IPS-NIHi7 (cell line): ENCODE results near the gene RPL7L1.

Experiments
- DNase-seq: peaks from one replicate; pipeline ENCODE4 v3.0.0; 2012; ENCODE audit warnings: mixed read lengths; ENCODE audit errors: extremely low spot score

The RPL7L1 gene

DNA sequence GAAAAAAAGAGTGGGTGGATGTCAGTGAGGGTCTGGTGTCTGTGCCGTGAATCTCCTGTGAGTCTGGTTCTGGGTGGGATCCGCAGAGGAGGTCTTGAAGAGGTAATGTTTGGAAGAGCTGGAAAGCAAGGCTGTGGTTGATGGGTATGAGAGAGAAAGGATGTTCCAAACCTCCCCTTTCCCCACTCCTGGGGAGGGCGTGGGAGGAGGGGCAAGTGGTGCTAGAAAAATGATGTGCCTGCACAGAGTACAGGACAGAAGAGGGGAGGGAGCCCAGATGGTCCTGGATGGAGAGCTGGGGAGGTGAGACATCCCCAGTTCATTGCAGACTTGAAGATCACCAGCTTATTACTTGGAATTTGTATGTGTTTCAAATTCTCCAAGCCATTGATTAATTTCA is 53.0 kb downstream of the RPL7L1 start:
- DNase-seq: no peak

DNA sequence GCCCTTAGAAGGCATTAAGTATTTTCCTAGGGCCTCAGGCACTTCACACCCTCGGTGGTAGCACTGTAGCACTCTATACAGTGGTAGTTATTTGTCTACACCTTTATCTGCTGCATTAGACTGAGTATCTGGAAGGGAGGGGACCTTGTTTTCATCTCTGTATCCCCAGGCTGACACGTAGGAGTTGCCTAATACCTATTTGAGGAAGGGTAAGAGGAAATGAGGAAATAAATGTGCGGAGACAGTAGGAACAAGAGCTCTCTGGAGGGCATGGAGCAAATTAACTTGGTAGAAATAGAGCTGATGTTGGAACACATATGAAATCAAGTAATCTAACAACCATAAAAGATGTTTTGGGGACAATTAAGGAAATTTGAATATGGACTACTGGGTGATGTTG is 53.8 kb downstream of the RPL7L1 start:
- DNase-seq: no peak

DNA sequence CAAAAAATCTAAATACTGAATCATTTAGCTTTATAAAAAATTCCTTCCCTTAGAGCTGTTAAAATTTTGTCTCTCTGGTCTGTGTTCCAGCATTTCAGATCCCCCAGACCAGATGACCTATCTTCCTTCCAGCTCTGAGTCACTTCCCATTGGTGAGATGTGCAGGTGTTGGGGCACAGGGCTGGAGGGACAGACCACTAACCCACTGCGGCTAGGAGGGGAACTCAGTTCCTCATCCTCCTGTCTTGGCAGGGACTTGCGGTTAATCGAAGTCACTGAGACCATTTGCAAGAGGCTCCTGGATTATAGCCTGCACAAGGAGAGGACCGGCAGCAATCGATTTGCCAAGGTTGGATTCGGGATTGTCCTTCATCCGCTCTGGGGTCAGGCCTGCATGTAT is 55.9 kb downstream of the RPL7L1 start:
- no peak for DNase-seq

DNA sequence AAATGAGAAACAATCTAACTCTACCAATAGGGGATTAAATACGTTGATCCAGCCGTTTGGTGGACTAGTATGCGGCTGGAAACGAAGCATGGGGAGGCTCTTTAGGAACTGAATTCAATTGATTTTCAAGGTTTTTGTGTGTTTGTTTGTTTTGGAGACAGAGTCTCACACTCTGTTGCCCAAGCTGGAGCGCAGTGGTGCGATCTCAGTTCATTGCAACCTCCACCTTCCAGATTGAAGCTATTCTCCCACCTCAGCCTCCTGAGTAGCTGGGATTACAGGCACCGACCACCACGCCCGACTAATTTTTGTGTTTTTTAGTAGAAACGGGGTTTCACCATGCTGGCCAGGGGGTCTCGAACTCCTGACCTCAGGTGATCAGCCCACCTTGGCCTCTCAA is 57.0 kb downstream of the RPL7L1 start:
- DNase-seq: no peak

DNA sequence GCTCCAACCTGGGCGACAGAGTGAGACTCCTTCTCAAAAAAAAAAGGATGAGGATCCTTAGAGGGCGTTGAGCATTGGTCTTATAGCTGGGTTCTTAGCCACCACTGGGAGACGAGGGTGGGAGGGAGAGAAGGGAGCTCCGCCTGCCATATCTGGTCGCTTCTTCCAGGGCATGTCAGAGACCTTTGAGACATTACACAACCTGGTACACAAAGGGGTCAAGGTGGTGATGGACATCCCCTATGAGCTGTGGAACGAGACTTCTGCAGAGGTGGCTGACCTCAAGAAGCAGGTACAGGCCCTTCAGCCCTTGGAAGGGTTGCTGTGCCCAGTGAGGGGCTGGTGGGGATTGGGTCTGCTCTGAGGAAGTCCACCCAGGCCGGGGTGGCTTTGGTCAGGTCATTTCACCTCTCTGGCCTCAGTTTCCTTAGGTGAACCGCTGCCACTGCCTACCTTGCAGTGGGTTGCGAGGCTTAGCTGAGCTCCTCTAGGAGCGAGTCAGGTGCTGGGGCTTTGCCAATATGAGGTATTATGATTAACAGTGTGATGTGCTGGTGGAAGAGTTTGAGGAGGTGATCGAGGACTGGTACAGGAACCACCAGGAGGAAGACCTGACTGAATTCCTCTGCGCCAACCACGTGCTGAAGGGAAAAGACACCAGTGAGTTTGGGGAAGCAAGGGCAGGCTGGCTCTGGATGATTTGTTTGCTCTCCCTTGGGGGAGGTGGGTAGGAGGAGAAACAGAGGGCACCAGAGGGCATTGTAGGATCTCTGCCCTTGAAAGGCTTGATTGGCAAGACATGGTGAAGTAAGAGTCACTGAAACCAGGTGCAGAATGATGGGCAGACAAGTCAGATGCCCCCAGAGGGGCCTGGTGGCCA is 58.4 kb downstream of the RPL7L1 start:
- no peak for DNase-seq

DNA sequence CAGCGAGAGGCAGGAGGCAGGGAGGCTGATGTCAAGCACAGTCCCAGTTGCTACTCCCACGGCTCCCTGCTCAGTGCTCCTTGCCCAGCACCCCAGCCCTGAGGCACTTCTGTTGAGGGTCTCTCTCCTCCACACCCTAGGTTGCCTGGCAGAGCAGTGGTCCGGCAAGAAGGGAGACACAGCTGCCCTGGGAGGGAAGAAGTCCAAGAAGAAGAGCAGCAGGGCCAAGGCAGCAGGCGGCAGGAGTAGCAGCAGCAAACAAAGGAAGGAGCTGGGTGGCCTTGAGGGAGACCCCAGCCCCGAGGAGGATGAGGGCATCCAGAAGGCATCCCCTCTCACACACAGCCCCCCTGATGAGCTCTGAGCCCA is 59.0 kb downstream of the RPL7L1 start:
- no peak for DNase-seq

DNA sequence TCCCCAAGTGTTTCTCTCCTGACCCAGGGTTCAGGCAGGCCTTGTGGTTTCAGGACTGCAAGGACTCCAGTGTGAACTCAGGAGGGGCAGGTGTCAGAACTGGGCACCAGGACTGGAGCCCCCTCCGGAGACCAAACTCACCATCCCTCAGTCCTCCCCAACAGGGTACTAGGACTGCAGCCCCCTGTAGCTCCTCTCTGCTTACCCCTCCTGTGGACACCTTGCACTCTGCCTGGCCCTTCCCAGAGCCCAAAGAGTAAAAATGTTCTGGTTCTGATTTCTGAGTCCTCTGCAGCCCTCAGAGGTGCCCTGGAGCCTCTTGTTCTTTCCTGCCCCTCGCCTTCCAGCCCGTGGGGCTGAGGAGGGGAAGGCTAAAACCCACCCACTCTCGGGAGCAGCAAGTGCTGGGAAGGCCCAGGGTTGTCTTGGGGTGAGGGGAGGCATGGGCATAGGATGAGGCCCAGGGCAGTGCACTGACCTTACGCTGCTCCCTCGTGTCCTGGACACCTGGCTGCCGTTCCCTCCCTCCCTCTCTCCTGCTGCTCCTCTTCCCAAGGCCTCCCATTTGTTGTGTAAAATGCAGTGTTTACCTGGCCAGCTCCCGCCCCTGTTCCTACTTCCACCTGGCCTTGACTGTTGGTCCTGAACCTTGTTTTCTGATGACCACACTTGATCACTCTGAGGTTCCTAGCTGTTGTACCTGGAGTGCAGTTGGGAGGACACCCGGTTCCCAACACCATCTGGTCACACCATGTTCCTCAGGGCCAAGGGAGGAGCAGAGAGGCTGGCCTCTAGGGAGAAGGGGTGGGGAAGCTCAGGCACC is 59.8 kb downstream of the RPL7L1 start:
- no peak for DNase-seq
